GM18498 (cell line): ENCODE data around the gene PLEKHA7.
"Not testable (repeated sequence)": the region's sequence is repeated elsewhere in the genome, so short reads cannot be mapped to it uniquely, and the experiment has no call there.

Source experiments
- ATAC-seq: cut with Tn5 transposase; IDR thresholded peaks from one replicate; pipeline ENCODE4 v1.9.1; 2021; ENCODE audit warnings: mild to moderate bottlenecking, moderate library complexity; ENCODE audit not compliant: unreplicated experiment

The PLEKHA7 gene

DNA sequence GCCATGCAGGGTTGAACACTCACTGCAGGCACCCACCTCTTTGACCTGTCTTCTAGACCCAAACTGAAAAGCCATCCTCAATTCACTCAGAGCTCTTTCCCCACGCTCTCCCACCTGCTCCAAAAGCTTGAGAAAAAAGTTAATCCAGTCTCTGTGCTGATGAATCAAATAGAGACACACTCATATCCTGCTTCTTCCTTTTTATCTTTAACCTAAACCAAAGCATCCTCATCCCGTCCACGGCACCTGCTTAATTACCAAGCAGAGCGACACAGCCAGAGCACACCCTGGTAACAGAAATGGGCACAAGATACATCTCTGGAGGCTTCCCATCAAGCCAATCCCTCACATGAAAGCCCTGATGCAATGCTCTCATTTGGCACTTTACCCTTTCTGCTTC, 102.6 kb downstream of the PLEKHA7 start:
- no peak for ATAC-seq

DNA sequence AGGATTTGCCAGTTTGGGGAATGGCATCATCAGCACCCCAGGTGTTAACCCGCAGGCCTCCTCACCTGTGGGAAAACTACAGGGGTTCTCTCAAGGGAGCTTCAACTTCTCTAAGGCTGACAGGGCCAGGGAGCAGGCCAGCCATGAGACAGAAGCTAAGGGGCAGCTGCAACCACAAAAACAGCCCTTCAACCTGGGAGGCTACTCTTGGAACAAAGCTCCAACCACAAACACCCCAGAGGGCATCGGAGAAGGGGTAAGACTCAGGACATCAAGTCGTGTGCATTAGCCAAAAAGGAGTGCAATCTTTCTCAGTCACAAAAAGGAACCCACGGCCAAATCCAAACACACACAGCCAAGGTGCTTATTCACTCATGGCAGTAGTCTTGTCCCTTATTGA, 103.0 kb downstream of the PLEKHA7 start:
- ATAC-seq = no peak

GRCh38 chr11:16909359-16910035, 104.7 kb downstream of the PLEKHA7 start:
- ATAC-seq = peak; percentile 90

DNA sequence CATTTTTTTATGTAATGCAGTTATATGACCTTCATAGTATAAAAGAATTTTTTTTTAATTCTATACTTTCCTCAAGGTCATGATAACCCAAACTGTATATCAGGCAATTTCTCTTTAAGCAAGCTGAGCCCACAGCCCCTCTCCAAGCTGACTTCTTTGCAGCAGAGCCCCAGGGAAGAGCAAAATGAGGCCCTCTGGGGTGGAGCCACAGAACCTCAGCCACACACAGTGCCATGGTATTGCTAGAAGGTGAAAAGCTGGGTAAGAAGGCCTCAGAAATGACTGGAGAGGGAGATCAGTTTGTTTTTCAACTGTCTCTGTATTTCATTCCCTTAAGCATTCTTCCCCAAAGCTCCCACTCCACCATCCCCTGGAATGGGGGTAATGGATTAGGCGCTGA, 108.8 kb downstream of the PLEKHA7 start:
- no peak for ATAC-seq

- not testable (repeated sequence) for ATAC-seq
These were observed 109.5 kb downstream of the PLEKHA7 start for GRCh38 chr11:16904761-16905160.

- ATAC-seq = peak; percentile 80
These were observed 111.3 kb downstream of the PLEKHA7 start for GRCh38 chr11:16902781-16903378.

DNA sequence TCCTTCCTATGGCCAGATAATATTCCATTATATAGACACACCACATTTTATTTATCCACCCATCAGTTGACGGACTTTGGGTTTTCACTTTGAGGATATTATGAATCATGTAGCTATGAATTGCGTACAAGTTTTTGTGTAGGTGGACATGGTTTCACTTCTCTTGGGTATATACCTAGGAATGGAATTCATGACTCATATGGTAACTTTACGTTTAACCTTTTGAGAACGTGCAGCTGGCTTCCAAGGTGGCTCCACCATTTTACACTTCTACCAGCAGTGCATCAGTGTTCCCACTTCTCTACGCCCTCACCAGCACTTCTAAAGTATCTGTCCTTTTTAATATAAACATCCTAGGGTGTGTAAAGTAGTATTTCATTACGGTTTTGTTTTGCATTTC, 112.0 kb downstream of the PLEKHA7 start:
- peak; percentile 76 for ATAC-seq

GRCh38 chr11:16900491-16900890, 113.7 kb downstream of the PLEKHA7 start:
- no peak for ATAC-seq

- no peak for ATAC-seq
These were observed 114.4 kb downstream of the PLEKHA7 start for GRCh38 chr11:16899708-16900303.

GRCh38 chr11:16898274-16898985, 115.8 kb downstream of the PLEKHA7 start:
- ATAC-seq = no peak

- no peak for ATAC-seq
These were observed 116.6 kb downstream of the PLEKHA7 start for GRCh38 chr11:16897470-16898061.

GRCh38 chr11:16896729-16897469, 117.3 kb downstream of the PLEKHA7 start:
- ATAC-seq = no peak

DNA sequence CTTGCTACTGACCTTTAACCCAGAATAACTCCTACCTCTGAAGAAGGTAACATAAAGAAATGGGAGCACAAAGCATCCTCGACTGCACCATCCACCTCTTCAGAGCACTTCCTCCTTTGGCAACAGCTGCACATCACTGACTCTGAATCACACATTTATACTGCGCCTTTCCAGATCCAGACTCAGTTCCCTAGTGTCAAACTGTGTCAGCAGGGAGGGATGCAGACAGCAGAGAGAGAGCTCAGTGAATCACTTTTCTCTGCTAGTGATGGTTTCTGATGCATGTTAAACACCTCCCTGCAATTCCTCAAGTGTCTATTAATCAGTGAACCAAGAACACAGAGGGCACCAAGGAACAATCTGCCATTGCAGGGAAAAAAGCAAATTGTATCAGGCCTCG, 118.9 kb downstream of the PLEKHA7 start:
- ATAC-seq = no peak

GRCh38 chr11:16893456-16894066, 120.7 kb downstream of the PLEKHA7 start:
- ATAC-seq = no peak

DNA sequence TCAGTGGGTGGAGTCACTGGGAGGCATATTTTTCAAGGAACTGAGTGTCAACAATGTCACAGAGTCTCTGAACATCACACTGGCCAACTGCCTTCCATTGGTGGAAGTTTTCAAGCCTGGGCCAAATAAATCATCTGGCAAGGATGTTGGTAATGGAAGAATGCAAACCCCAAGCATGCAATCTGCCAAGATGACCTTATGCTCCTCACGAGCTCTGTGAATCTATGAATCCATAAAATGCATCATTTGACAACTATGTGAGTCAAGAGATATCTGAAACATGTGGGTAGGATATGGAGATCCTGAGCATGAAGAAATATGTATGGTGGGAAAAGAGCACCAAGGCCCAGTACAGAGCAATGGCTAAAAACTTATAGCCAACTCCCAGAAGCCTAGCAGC, 122.2 kb downstream of the PLEKHA7 start:
- ATAC-seq = no peak

DNA sequence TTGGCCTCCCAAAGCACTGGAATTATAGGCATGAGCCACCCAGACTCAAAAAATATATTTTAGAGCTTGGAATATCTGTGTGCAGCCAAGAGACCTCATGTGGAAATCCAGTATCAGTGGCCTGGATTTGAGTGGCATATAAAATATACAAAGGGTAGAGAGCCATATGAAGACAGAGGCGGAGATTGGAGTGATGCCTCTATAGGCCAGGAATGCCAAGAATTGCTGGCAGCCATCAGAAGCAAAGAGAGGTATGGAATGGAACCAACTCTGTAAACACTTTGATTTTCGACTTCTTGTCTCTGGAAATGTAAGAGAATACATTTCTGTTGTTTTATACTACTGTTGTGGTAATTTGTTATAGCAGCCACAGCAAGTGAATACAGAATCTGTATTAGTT, 123.0 kb downstream of the PLEKHA7 start:
- no peak for ATAC-seq

DNA sequence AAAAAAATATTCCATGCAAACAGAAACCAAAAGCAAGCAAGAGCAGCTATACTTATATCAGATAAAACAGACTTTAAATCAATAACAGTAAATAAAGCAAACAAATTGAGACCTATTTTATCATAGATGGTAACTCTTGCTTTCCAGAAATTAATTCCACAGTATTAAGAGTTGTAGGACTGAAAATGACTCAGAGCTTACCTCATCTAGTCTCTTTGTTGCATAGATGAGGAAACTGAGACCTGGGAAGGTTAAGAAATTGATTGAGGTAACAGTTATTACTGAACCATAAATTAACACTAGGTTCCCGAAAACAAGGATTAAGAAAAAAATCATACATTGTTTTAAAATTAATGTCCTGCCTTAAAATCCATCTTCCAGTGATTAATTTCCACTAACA, 123.8 kb downstream of the PLEKHA7 start:
- ATAC-seq = no peak

- ATAC-seq = no peak
These were observed 124.3 kb downstream of the PLEKHA7 start for GRCh38 chr11:16889905-16890304.

DNA sequence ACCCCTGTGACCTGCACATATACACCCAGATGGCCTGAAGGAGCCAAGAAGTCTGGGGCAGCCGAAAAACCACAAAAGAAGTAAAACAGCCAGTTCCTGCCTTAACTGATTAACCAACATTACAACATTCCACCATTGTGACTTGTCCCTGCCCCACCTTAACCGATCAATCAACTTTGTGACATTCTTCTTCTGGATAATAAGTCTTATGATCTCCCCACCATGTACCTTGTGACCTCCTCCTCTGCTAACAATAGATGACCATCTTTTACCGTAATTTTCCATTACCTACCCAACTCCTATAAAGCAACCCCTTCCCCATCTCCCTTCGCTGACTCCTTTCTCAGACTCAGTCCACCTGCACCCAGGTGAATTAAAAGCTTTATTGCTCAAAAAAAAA, 125.2 kb downstream of the PLEKHA7 start:
- ATAC-seq = not testable (repeated sequence)

GRCh38 chr11:16887887-16888286, 126.3 kb downstream of the PLEKHA7 start:
- not testable (repeated sequence) for ATAC-seq
